HepG2 (cell line): ENCODE measurements around the gene TMEM135. TPM values are rescaled to one million over a fixed set of nuclear protein-coding genes. Genes with fewer than 3 reads are reported as not detected.

Experiments used
- AGO1 ChIP-seq: fragments of 200-400 bp; formaldehyde crosslinking; IDR thresholded peaks from 2 replicates; pipeline ENCODE4 v1.6.1; 2017; ENCODE audit warnings: mild to moderate bottlenecking, low read depth, low read length, moderate library complexity; ENCODE audit not compliant: poor library complexity, severe bottlenecking
- AHDC1 ChIP-seq: sonication (generic); formaldehyde crosslinking; IDR thresholded peaks from 2 replicates; pipeline ENCODE4 v1.5.1; 2020; ENCODE audit warnings: mild to moderate bottlenecking, missing genetic modification reagents, borderline replicate concordance
- FOXO4 ChIP-seq: sonication (generic); formaldehyde crosslinking; conservative IDR thresholded peaks from 2 replicates; pipeline ENCODE4 v1.8.1; 2023; ENCODE audit warnings: missing genetic modification reagents
- FOXP4 ChIP-seq: sonication (generic); formaldehyde crosslinking; IDR thresholded peaks from 2 replicates; pipeline ENCODE4 v1.4.0; 2020; ENCODE audit warnings: missing genetic modification reagents
- GATAD1 ChIP-seq: IDR thresholded peaks from 2 replicates; pipeline ENCODE4 v1.6.1; 2016; ENCODE audit warnings: missing genetic modification reagents, missing compliant biosample characterization
- HOMEZ ChIP-seq: IDR thresholded peaks from 2 replicates; pipeline ENCODE4 v1.6.1; 2016; ENCODE audit warnings: low read depth
- JDP2 ChIP-seq: sonication (generic); formaldehyde crosslinking; IDR thresholded peaks from 2 replicates; pipeline ENCODE4 v1.8.1; 2022; ENCODE audit warnings: missing genetic modification reagents, borderline replicate concordance
- KLF6 ChIP-seq: IDR thresholded peaks from 2 replicates; pipeline ENCODE4 v1.8.0; 2016; ENCODE audit warnings: missing biosample characterization, missing genetic modification reagents
- NR2C2 ChIP-seq: sonication (generic); formaldehyde crosslinking; IDR thresholded peaks from 2 replicates; pipeline ENCODE4 v1.4.0; 2020; ENCODE audit warnings: missing genetic modification reagents, mild to moderate bottlenecking, moderate library complexity, borderline replicate concordance
- SUZ12 ChIP-seq: fragments of 150-350 bp; IDR thresholded peaks from 2 replicates; pipeline ENCODE4 v1.6.1; 2014; ENCODE audit warnings: low read depth, low read length
- ZC3H4 ChIP-seq: sonication (generic); formaldehyde crosslinking; IDR thresholded peaks from 2 replicates; pipeline ENCODE4 v1.4.0; 2020; ENCODE audit warnings: missing genetic modification reagents, borderline replicate concordance
- ZFP90 ChIP-seq: sonication (generic); formaldehyde crosslinking; IDR thresholded peaks from 2 replicates; pipeline ENCODE4 v1.8.0; 2022; ENCODE audit warnings: missing genetic modification reagents, mild to moderate bottlenecking, inconsistent platforms, borderline replicate concordance
- ZNF205 ChIP-seq: IDR thresholded peaks from 2 replicates; pipeline ENCODE4 v1.6.1; 2018; ENCODE audit warnings: missing biosample characterization, missing genetic modification reagents
- ZNF335 ChIP-seq: sonication (generic); formaldehyde crosslinking; IDR thresholded peaks from 2 replicates; pipeline ENCODE4 v1.4.0; 2020; ENCODE audit warnings: missing genetic modification reagents
- polyA plus RNA-seq, 8 experiments: library from polyadenylated mRNA; depleted of rRNA in 3 of 8; stranded (reverse) in 7 of 8; unstranded in 1 of 8; fragments of >200 nt; fragmentation: Illumina TruSeq in 4 of 8; extraction: Trizol in 4 of 8; gene quantifications; 2 replicates each; pipeline versions ENCODE4 v1.2.1 to v1.2.3, GENCODE V29; 2011 to 2016; ENCODE audit warnings: low read depth in 4 of 8, missing spikeins in 1 of 8, mixed read lengths in 1 of 8; ENCODE audit not compliant: insufficient read depth in 1 of 8
- total RNA-seq, 5 experiments: library from RNA; depleted of rRNA; stranded (reverse); fragments of >200 nt; fragmentation: Illumina TruSeq; extraction: Trizol; gene quantifications; 2 replicates each; pipeline ENCODE4 v1.2.3, GENCODE V29; 2016; ENCODE audit warnings: low read depth in 1 of 5

TMEM135 gene
- total and polyA plus RNA-seq, 2 of the 13 experiments (the other 11 are each of a cell fraction or from before 2014, with no cell fraction given) = 36.6 to 88.9 TPM

- no peak; the same call in 1 of the 2 replicates for TF ChIP-seq ZNF205 (CRISPR knock-in tag)
- TF ChIP-seq ZNF335 (CRISPR knock-in tag) = no peak
- TF ChIP-seq FOXP4 (CRISPR knock-in tag) = peak; percentile 96
- TF ChIP-seq NR2C2 (CRISPR knock-in tag) = peak; percentile 42; the same call in 1 of the 2 replicates
- TF ChIP-seq KLF6 = no peak
- TF ChIP-seq ZFP90 (CRISPR knock-in tag) = no peak
- TF ChIP-seq GATAD1 (CRISPR knock-in tag) = peak; percentile 39; the same call in 1 of the 2 replicates
- no peak for TF ChIP-seq JDP2 (CRISPR knock-in tag)
- TF ChIP-seq SUZ12 = no peak
- peak; percentile 79 for TF ChIP-seq HOMEZ (CRISPR knock-in tag)
- no peak for TF ChIP-seq AGO1
- no peak for TF ChIP-seq FOXO4 (CRISPR knock-in tag)
- peak; percentile 90; the same call in 1 of the 2 replicates for TF ChIP-seq AHDC1 (CRISPR knock-in tag)
- no peak for TF ChIP-seq ZC3H4
Measured at GRCh38 chr11:86999859-87000753, 37.6 kb upstream of the TMEM135 start (continued).
